ENCODE data around the gene POLD3.

DNA sequence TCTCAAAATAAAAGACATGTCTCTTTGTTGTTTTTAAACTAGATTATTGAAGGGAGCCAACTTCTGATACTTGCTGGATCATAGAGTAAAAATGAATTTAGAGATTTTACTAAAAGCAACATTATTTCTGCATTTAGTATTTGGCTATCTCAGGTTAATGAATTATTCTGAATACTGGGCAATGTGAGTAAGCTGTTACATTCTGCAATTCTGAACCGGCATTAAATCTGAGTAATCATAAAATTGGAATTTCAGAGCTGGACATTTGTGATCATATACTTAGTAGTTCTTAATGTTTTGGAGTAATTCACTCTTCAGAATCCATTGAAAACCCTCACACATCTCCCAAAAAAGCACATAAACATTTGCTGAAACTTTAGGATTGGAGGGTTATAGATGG, 11.5 kb downstream of the POLD3 start:
- TF ChIP-seq, protein P1, sequence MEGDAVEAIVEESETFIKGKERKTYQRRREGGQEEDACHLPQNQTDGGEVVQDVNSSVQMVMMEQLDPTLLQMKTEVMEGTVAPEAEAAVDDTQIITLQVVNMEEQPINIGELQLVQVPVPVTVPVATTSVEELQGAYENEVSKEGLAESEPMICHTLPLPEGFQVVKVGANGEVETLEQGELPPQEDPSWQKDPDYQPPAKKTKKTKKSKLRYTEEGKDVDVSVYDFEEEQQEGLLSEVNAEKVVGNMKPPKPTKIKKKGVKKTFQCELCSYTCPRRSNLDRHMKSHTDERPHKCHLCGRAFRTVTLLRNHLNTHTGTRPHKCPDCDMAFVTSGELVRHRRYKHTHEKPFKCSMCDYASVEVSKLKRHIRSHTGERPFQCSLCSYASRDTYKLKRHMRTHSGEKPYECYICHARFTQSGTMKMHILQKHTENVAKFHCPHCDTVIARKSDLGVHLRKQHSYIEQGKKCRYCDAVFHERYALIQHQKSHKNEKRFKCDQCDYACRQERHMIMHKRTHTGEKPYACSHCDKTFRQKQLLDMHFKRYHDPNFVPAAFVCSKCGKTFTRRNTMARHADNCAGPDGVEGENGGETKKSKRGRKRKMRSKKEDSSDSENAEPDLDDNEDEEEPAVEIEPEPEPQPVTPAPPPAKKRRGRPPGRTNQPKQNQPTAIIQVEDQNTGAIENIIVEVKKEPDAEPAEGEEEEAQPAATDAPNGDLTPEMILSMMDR (IDR thresholded peaks at IDR 0.05): no peak
- TF ChIP-seq POLR2AphosphoS5 (IDR thresholded peaks at IDR 0.05; ENCODE audit: insufficient read depth in 1 of 2, low read depth in 1 of 2): no peak
